Neural cell (in vitro differentiated cells): ENCODE results near the gene ADORA1. TPM values are rescaled to one million over a fixed set of nuclear protein-coding genes. Genes with fewer than 3 reads are reported as not detected.

Experiments used
- H2AFZ ChIP-seq: fragments of 200-600, 300-800 bp; sonication (generic), shearing (Covaris generic); 2 replicates; pipeline ENCODE4 v1.6.0; 2014; ENCODE audit warnings: low read depth, mild to moderate bottlenecking, antibody characterized with exemption, low read length, moderate library complexity
- H3F3A ChIP-seq: fragments of 200-600 bp; shearing (Covaris generic); 2 replicates; pipeline ENCODE4 v1.6.1; 2016; ENCODE audit warnings: mild to moderate bottlenecking, moderate library complexity, mixed read lengths, antibody characterized with exemption, low read length; ENCODE audit not compliant: insufficient read depth, poor library complexity, severe bottlenecking
- H3K27ac ChIP-seq: fragments of 200-600, 300-800 bp; sonication (generic), shearing (Covaris generic); 2 replicates; pipeline ENCODE4 v1.5.1; 2014; ENCODE audit warnings: mild to moderate bottlenecking, low read length, moderate library complexity
- H3K27me3 ChIP-seq: fragments of 300-800, 200-600 bp; sonication (generic), shearing (Covaris generic); 2 replicates; pipeline ENCODE4 v1.6.0; 2014; ENCODE audit warnings: mild to moderate bottlenecking, low read depth, low read length, moderate library complexity; ENCODE audit not compliant: insufficient read depth
- H3K36me3 ChIP-seq: fragments of 300-800, 200-600 bp; sonication (generic), shearing (Covaris generic); 2 replicates; pipeline ENCODE4 v1.5.1; 2014; ENCODE audit warnings: mild to moderate bottlenecking, antibody characterized with exemption, low read length, moderate library complexity; ENCODE audit not compliant: insufficient read depth
- H3K4me2 ChIP-seq: fragments of 300-800, 200-600 bp; sonication (generic), shearing (Covaris generic); 2 replicates; pipeline ENCODE4 v1.6.0; 2014; ENCODE audit warnings: mild to moderate bottlenecking, low read length
- H3K4me3 ChIP-seq: fragments of 300-800, 200-600 bp; sonication (generic), shearing (Covaris generic); 2 replicates; pipeline ENCODE4 v1.5.1; 2014; ENCODE audit warnings: mild to moderate bottlenecking, low read length, moderate library complexity
- H3K79me2 ChIP-seq: fragments of 200-600 bp; shearing (Covaris generic); replicated peaks from 2 replicates; pipeline ENCODE4 v1.6.0; 2014; ENCODE audit warnings: mild to moderate bottlenecking, low read length, moderate library complexity; ENCODE audit not compliant: insufficient read depth
- H3K9ac ChIP-seq: fragments of 300-800, 200-600 bp; sonication (generic), shearing (Covaris generic); 2 replicates; pipeline ENCODE4 v1.6.1; 2016; ENCODE audit warnings: mild to moderate bottlenecking, low read length, mixed read lengths
- H3K9me2 ChIP-seq: fragments of 200-600 bp; shearing (Covaris generic); 2 replicates; pipeline ENCODE4 v1.6.1; 2016; ENCODE audit warnings: mild to moderate bottlenecking, low read length, mixed read lengths; ENCODE audit not compliant: insufficient read depth
- H3K9me3 ChIP-seq: fragments of 200-600, 300-800 bp; sonication (generic), shearing (Covaris generic); 2 replicates; pipeline ENCODE4 v1.6.1; 2016; ENCODE audit warnings: mild to moderate bottlenecking, mixed run types, low read length, moderate library complexity, mixed read lengths
- H4K20me1 ChIP-seq: fragments of 200-600 bp; shearing (Covaris generic); 2 replicates; pipeline ENCODE4 v1.6.1; 2016; ENCODE audit warnings: mild to moderate bottlenecking, mixed run types; ENCODE audit not compliant: insufficient read depth
- EP300 ChIP-seq: fragments of 450-650 bp; conservative IDR thresholded peaks from 2 replicates; pipeline ENCODE4 v1.6.1; 2014; ENCODE audit warnings: antibody characterized with exemption, mild to moderate bottlenecking, moderate library complexity; ENCODE audit not compliant: poor library complexity, severe bottlenecking
- EZH2 ChIP-seq: fragments of 200-600, 300-800 bp; shearing (Covaris generic), sonication (generic); IDR thresholded peaks from 2 replicates; pipeline ENCODE4 v1.6.1; 2014; ENCODE audit warnings: antibody characterized with exemption, low read length, borderline replicate concordance, mild to moderate bottlenecking; ENCODE audit not compliant: insufficient read depth, poor library complexity, severe bottlenecking
- MXI1 ChIP-seq: fragments of 450-650 bp; conservative IDR thresholded peaks from 2 replicates; pipeline ENCODE4 v1.6.1; 2014; ENCODE audit warnings: antibody characterized with exemption, mild to moderate bottlenecking; ENCODE audit not compliant: poor library complexity, severe bottlenecking
- POLR2AphosphoS5 ChIP-seq: IDR thresholded peaks from 2 replicates; pipeline ENCODE4 v1.6.1; 2012
- RAD21 ChIP-seq: fragments of 450-650 bp; conservative IDR thresholded peaks from 2 replicates; pipeline ENCODE4 v1.6.1; 2014; ENCODE audit warnings: antibody characterized with exemption, mild to moderate bottlenecking, moderate library complexity
- SMC3 ChIP-seq: fragments of 450-650 bp; conservative IDR thresholded peaks from 2 replicates; pipeline ENCODE4 v1.6.1; 2014; ENCODE audit warnings: antibody characterized with exemption, mild to moderate bottlenecking, moderate library complexity; ENCODE audit not compliant: poor library complexity
- TAF1 ChIP-seq: IDR thresholded peaks from 2 replicates; pipeline ENCODE4 v1.6.1; 2012; ENCODE audit warnings: low read depth
- polyA plus RNA-seq: library from polyadenylated mRNA; depleted of rRNA; stranded (reverse); fragments of >200 nt; gene quantifications from 2 replicates; pipeline ENCODE4 v1.2.3, GENCODE V29; 2014
- TF ChIP-seq, protein P1 (sequence below): fragments of 450-650 bp; IDR thresholded peaks from 2 replicates; pipeline ENCODE4 v1.5.1; 2014; ENCODE audit warnings: antibody characterized with exemption, mild to moderate bottlenecking, moderate library complexity; ENCODE audit not compliant: poor library complexity, severe bottlenecking
- TF ChIP-seq, protein P2 (sequence below): IDR thresholded peaks from 2 replicates; pipeline ENCODE4 v1.6.1; 2012; ENCODE audit warnings: borderline replicate concordance

ADORA1 gene
- polyA plus RNA-seq, 1 donor from 2014 or later, result 7.2 TPM

DNA sequence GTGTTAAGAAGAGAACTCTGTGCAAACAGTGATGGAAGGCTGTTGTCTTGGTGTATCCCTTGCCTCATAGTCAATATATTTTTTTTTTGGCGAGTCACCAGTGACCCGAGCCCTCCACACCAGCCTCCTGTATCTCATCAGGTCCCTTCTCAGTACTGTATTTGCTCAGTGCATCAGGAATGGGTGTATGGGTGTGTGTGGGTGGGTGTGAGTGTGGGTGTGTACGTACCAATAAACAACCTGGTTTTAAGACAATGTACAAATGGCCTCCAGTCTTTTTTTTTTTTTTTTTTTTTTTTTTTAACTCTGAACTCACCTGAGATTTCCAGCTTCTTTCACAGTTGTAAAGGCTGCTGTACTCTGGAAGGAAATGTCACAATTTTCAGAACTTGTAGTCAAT, 49.0 kb upstream of the ADORA1 start:
- no peak overlapping the region for H3K4me2 ChIP-seq
- TF ChIP-seq, protein P1, sequence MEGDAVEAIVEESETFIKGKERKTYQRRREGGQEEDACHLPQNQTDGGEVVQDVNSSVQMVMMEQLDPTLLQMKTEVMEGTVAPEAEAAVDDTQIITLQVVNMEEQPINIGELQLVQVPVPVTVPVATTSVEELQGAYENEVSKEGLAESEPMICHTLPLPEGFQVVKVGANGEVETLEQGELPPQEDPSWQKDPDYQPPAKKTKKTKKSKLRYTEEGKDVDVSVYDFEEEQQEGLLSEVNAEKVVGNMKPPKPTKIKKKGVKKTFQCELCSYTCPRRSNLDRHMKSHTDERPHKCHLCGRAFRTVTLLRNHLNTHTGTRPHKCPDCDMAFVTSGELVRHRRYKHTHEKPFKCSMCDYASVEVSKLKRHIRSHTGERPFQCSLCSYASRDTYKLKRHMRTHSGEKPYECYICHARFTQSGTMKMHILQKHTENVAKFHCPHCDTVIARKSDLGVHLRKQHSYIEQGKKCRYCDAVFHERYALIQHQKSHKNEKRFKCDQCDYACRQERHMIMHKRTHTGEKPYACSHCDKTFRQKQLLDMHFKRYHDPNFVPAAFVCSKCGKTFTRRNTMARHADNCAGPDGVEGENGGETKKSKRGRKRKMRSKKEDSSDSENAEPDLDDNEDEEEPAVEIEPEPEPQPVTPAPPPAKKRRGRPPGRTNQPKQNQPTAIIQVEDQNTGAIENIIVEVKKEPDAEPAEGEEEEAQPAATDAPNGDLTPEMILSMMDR, result no peak
- TF ChIP-seq EP300 (no peak), MXI1 (no peak), EZH2 (no peak), SMC3 (no peak), TAF1 (no peak), POLR2AphosphoS5 (no peak), RAD21 (no peak)
- TF ChIP-seq, protein P2, sequence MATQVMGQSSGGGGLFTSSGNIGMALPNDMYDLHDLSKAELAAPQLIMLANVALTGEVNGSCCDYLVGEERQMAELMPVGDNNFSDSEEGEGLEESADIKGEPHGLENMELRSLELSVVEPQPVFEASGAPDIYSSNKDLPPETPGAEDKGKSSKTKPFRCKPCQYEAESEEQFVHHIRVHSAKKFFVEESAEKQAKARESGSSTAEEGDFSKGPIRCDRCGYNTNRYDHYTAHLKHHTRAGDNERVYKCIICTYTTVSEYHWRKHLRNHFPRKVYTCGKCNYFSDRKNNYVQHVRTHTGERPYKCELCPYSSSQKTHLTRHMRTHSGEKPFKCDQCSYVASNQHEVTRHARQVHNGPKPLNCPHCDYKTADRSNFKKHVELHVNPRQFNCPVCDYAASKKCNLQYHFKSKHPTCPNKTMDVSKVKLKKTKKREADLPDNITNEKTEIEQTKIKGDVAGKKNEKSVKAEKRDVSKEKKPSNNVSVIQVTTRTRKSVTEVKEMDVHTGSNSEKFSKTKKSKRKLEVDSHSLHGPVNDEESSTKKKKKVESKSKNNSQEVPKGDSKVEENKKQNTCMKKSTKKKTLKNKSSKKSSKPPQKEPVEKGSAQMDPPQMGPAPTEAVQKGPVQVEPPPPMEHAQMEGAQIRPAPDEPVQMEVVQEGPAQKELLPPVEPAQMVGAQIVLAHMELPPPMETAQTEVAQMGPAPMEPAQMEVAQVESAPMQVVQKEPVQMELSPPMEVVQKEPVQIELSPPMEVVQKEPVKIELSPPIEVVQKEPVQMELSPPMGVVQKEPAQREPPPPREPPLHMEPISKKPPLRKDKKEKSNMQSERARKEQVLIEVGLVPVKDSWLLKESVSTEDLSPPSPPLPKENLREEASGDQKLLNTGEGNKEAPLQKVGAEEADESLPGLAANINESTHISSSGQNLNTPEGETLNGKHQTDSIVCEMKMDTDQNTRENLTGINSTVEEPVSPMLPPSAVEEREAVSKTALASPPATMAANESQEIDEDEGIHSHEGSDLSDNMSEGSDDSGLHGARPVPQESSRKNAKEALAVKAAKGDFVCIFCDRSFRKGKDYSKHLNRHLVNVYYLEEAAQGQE, result no peak

DNA sequence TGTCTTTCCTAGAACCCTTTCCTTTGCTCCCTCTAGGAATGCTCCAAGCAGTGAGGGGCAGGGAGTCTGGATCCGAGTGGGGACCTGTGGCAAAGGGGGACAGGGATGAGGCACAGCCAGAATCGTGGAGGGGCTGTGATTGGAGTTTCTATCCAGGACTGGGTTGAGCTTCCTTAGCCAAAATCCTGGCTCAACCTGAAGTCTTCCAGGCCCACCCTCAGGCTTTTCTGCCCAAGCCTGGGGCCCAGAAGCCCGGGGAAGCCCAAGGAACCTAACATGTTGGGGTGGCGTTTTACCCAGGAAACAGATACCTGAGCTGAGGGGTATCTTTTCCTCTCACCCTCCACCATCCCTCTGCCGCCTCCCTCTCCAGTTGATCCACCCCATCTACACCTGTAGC, 47.1 kb upstream of the ADORA1 start:
- H3K9me2 ChIP-seq, result no peaks in the 10 kb centered on the region
- no peak overlapping the region for H3K4me2 ChIP-seq
- H3K4me3 ChIP-seq, result no peak overlapping the region
- H3K9ac ChIP-seq, result no peak overlapping the region
- H3K36me3 ChIP-seq, result no peaks in the 10 kb centered on the region
- TF ChIP-seq SMC3 (no peak), POLR2AphosphoS5 (no peak), EP300 (no peak), MXI1 (no peak), EZH2 (no peak)
- TF ChIP-seq, protein P1, result no peak
- TF ChIP-seq, protein P2, result no peak
- H4K20me1 ChIP-seq, result no peaks in the 10 kb centered on the region
- H3K9me3 ChIP-seq, result no peaks in the 10 kb centered on the region
- H3K27ac ChIP-seq, result no peak overlapping the region
- no peaks in the 10 kb centered on the region for H3F3A ChIP-seq
- H3K79me2 ChIP-seq, result no peaks in the 10 kb centered on the region
- no peak overlapping the region for H2AFZ ChIP-seq
- peaks cover 24% of the 10 kb centered on the region for H3K27me3 ChIP-seq

More for the DNA sequence above, 49.0 kb upstream of the ADORA1 start:
- Histone ChIP-seq H3K27me3 (peaks cover 41% of the 10 kb centered on the region), H3K9me2 (no peaks in the 10 kb centered on the region), H3F3A (no peaks in the 10 kb centered on the region), H2AFZ (no peak overlapping the region), H3K79me2 (no peaks in the 10 kb centered on the region), H3K9me3 (no peaks in the 10 kb centered on the region), H3K9ac (no peak overlapping the region), H3K4me3 (no peak overlapping the region), H4K20me1 (no peaks in the 10 kb centered on the region), H3K27ac (no peak overlapping the region), H3K36me3 (no peaks in the 10 kb centered on the region)
